HUES64 (cell line): Measurements from ENCODE around the gene KLHL11.

ENCODE experiments used
- H3K27ac ChIP-seq: 2 replicates; pipeline ENCODE4 v1.7.0; 2013; ENCODE audit warnings: low read depth, low read length, inconsistent platforms
- H3K27me3 ChIP-seq: 2 replicates; pipeline ENCODE4 v1.6.1; 2013; ENCODE audit warnings: mild to moderate bottlenecking, low read length; ENCODE audit not compliant: insufficient read depth
- H3K36me3 ChIP-seq: 2 replicates; pipeline ENCODE4 v1.6.1; 2013; ENCODE audit warnings: mild to moderate bottlenecking, low read length; ENCODE audit not compliant: insufficient read depth
- H3K4me1 ChIP-seq: 2 replicates; pipeline ENCODE4 v1.6.1; 2013; ENCODE audit warnings: mild to moderate bottlenecking, low read length, moderate library complexity; ENCODE audit not compliant: insufficient read depth
- H3K4me3 ChIP-seq: 2 replicates; pipeline ENCODE4 v1.5.1; 2013; ENCODE audit warnings: mild to moderate bottlenecking, low read length, moderate library complexity
- H3K9ac ChIP-seq: 2 replicates; pipeline ENCODE4 v1.6.1; 2013; ENCODE audit warnings: mild to moderate bottlenecking, low read depth, low read length
- H3K9me3 ChIP-seq: 2 replicates; pipeline ENCODE4 v1.6.1; 2013; ENCODE audit warnings: low read depth, low read length; ENCODE audit not compliant: insufficient read depth
- WGBS: fragments of 150-250, 120-280 bp; methylation state at CpG from one replicate; pipeline ENCODE4 v1.1.7; 2013; ENCODE audit warnings: missing lambda C conversion rate; 5-methylcytosine and 5-hydroxymethylcytosine counted together

KLHL11 gene

DNA sequence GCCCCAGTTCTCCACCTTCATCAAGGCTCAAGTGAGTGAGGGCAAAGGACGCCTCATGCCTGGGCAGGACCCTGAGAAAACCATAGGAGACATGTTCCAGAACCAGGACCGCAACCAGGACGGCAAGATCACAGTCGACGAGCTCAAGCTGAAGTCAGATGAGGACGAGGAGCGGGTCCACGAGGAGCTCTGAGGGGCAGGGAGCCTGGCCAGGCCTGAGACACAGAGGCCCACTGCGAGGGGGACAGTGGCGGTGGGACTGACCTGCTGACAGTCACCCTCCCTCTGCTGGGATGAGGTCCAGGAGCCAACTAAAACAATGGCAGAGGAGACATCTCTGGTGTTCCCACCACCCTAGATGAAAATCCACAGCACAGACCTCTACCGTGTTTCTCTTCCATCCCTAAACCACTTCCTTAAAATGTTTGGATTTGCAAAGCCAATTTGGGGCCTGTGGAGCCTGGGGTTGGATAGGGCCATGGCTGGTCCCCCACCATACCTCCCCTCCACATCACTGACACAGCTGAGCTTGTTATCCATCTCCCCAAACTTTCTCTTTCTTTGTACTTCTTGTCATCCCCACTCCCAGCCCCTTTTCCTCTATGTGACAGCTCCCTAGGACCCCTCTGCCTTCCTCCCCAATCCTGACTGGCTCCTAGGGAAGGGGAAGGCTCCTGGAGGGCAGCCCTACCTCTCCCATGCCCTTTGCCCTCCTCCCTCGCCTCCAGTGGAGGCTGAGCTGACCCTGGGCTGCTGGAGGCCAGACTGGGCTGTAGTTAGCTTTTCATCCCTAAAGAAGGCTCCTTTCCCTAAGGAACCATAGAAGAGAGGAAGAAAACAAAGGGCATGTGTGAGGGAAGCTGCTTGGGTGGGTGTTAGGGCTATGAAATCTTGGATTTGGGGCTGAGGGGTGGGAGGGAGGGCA lies 42.7 kb downstream of the KLHL11 start:
- Histone ChIP-seq H3K9me3 (no peaks in the 10 kb centered on the region), H3K27me3 (no peaks in the 10 kb centered on the region), H3K4me1 (peaks cover 13% of the 10 kb centered on the region; the same call in 1 of the 2 replicates), H3K9ac (no peak overlapping the region), H3K4me3 (no peak overlapping the region), H3K27ac (no peak overlapping the region), H3K36me3 (peaks cover 53% of the 10 kb centered on the region)
- WGBS = 92% methylated on average over 12 of the region's 12 CpGs

DNA sequence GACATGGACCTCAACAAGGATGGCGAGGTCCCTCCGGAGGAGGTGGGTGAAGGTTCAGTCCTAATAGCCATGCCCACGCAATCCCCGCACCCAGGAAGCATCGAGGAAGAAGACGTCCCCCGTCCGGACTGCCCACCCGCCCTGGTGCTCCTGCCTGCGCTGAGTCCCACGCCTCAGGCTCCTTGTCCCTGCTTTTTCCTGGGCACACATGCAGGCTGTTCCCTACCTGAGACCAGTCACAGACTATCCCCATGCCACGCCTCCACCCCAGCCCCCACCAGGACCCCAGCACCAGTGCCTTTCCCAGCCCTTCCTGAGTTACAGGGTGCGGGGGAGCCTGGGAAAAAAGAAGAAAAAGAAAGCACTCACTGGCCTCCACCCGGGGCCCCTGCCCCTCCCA lies 43.4 kb downstream of the KLHL11 start:
- Histone ChIP-seq H3K27ac (no peak overlapping the region), H3K4me3 (no peak overlapping the region), H3K27me3 (no peaks in the 10 kb centered on the region), H3K9me3 (no peaks in the 10 kb centered on the region), H3K4me1 (peaks cover 13% of the 10 kb centered on the region; the same call in 1 of the 2 replicates), H3K36me3 (peaks cover 50% of the 10 kb centered on the region), H3K9ac (no peak overlapping the region)
- 96% methylated on average over 14 of the region's 14 CpGs for WGBS

DNA sequence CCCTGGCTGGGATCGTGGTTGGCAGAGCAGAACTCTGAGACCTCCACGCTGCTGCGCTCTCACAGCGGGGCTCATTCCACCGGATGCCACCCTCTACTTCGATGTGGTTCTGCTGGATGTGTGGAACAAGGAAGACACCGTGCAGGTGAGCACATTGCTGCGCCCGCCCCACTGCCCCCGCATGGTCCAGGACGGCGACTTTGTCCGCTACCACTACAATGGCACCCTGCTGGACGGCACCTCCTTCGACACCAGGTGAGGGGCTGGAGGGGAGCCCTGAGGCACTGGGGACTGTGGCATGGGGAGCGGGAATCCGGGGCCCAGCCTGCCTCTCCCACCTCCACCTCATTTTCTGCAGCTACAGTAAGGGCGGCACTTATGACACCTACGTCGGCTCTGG lies 47.2 kb downstream of the KLHL11 start:
- WGBS = 96% methylated on average over 20 of the region's 20 CpGs
- Histone ChIP-seq H3K4me1 (peaks cover 25% of the 10 kb centered on the region), H3K9me3 (no peaks in the 10 kb centered on the region), H3K4me3 (no peak overlapping the region), H3K27me3 (no peaks in the 10 kb centered on the region), H3K27ac (no peak overlapping the region), H3K36me3 (peaks cover 33% of the 10 kb centered on the region), H3K9ac (no peak overlapping the region)

DNA sequence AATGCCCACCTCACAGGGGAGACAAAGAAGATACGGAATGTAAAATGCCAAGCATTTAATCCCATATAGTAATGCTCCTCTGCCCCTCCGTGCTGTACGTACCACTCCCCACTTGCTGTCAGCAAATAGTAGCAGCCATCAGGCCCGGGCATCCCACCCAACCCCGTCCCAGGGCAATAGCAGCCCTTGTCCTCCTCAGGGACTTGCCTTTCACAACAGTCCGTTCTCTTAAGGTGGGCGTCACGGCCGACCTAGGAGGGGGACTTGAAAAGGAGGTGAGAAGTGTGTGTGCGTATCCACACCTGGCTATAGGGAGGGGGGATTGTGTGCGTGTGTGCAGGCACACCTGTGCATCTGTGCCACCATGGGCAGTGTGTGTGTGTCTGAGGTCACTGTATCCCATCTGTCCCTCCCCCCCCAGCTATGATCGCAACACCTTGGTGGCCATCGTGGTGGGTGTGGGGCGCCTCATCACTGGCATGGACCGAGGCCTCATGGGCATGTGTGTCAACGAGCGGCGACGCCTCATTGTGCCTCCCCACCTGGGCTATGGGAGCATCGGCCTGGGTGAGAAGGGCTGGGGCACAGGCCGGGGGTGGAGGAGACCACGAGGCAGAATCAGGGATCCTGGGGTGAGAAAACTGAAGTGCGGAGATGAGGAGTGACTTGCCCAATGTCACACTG lies 48.4 kb downstream of the KLHL11 start:
- no peaks in the 10 kb centered on the region for H3K27me3 ChIP-seq
- no peak overlapping the region for H3K4me3 ChIP-seq
- WGBS = 96% methylated on average over 23 of the region's 23 CpGs
- H3K27ac ChIP-seq = no peak overlapping the region
- no peaks in the 10 kb centered on the region for H3K9me3 ChIP-seq
- H3K4me1 ChIP-seq = peaks cover 25% of the 10 kb centered on the region
- H3K9ac ChIP-seq = no peak overlapping the region
- H3K36me3 ChIP-seq = peaks cover 25% of the 10 kb centered on the region

DNA sequence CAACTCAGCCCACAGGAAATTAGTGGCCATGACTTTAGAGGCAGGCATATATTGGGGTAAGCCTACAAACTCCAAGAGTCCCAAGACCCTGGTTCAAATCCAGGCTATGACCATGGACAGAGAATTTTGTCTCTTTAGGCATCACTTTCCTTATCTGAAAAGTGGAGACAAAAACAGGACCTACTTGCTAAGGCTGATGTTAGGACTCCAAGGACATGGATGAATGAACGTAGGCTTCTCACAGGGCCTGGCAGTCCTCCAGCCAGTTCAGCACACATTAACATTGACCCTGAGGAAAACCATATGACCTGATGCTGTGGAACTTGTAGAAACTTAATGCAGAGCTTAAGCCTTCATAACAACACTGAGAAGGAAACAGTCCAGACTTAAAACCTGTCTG lies 51.0 kb downstream of the KLHL11 start:
- peaks cover 16% of the 10 kb centered on the region for H3K4me1 ChIP-seq
- H3K27me3 ChIP-seq = peaks cover 9% of the 10 kb centered on the region; the same call in 1 of the 2 replicates
- H3K4me3 ChIP-seq = peak overlapping the region; percentile 81
- peaks cover 17% of the 10 kb centered on the region; the same call in 1 of the 2 replicates for H3K36me3 ChIP-seq
- WGBS = 88% methylated on average over 1 of the region's 1 CpG
- H3K27ac ChIP-seq = 0 out of 2 replicates have a peak overlapping the region, but pooled peaks have one; percentile 22
- H3K9ac ChIP-seq = 0 out of 2 replicates have a peak overlapping the region, but pooled peaks have one; percentile 78
- no peaks in the 10 kb centered on the region for H3K9me3 ChIP-seq

DNA sequence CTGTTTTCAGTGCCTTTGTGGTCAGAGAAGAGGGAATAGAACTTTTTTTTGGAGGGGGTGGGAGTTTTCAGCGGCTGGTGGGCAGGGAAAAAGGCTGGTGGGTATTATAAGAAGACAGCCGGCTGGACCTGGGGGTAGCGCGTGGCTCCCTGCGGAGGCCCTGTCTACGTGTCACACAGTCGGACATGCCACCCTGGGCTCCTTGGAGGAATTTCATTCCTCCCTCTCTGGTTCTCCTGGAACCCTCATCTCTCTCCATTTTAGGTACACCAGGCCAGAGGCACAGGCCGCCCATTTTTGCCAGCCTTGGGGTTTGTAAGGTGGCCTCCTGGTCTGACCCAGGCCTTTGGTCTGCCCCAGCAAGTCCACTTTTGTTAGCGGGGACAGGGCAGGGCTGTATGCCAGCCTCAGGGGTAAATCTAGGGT lies 51.5 kb downstream of the KLHL11 start:
- Histone ChIP-seq H3K4me3 (peak overlapping the region; percentile 81), H3K36me3 (peaks cover 16% of the 10 kb centered on the region; the same call in 1 of the 2 replicates), H3K4me1 (peaks cover 11% of the 10 kb centered on the region), H3K9me3 (no peaks in the 10 kb centered on the region), H3K27ac (0 out of 2 replicates have a peak overlapping the region, but pooled peaks have one; percentile 22), H3K27me3 (peaks cover 9% of the 10 kb centered on the region; the same call in 1 of the 2 replicates), H3K9ac (peak overlapping the region; percentile 78)
- WGBS = 24% methylated on average over 9 of the region's 9 CpGs

DNA sequence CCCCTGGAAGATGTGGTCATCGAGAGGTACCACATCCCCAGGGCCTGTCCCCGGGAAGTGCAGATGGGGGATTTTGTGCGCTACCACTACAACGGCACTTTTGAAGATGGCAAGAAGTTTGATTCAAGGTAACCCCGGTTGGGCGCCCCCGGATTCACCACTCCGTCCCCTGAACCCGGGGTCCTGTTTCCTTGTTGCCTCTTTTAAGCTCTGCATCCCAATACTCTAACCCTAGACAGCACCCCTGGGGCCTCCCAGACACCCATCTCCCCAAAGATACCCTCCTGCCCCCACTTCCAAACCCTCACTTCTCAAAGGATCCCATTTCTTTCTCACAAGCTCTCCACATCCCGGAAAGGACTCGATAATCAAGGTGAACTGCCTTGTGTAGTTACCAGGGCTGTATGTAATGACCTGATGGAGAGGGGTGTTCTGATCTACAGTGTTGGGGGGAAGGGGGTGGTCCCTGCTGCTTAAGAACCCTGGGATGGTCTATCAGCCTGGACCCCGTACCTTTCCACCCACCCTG lies 52.0 kb downstream of the KLHL11 start:
- Histone ChIP-seq H3K4me1 (peaks cover 11% of the 10 kb centered on the region), H3K27ac (peak overlapping the region; percentile 73), H3K9ac (peak overlapping the region; percentile 78), H3K27me3 (peaks cover 9% of the 10 kb centered on the region; the same call in 1 of the 2 replicates), H3K36me3 (peaks cover 15% of the 10 kb centered on the region; the same call in 1 of the 2 replicates), H3K4me3 (peak overlapping the region; percentile 81), H3K9me3 (no peaks in the 10 kb centered on the region)
- WGBS = 0% methylated on average over 11 of the region's 12 CpGs

DNA sequence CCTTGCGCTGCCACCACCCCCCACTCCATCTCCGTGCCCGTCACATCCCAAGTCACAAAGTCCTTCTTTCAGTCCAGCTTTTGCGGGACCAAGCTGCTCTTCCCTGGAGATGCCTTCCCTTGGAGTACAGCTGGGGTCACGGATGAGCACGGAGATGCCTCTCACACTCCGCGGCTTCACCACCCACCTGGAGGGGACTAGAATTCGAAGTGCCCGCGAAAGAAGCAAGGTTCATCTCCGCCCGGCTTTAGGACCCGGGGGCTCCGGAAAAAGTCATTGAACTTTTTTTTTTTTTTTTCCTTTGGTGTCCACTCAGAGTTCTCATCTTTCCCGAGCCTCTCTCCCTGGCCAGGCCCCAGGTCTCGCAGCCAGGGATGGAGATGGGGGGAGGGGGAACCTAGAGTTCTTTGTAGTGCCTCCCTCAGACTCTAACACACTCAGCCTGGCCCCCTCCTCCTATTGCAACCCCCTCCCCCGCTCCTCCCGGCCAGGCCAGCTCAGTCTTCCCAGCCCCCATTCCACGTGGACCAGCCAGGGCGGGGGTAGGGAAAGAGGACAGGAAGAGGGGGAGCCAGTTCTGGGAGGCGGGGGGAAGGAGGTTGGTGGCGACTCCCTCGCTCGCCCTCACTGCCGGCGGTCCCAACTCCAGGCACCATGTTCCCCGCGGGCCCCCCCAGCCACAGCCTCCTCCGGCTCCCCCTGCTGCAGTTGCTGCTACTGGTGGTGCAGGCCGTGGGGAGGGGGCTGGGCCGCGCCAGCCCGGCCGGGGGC lies 52.7 kb downstream of the KLHL11 start, which contains the start of gene FKBP10:
Gene FKBP10 (plus strand): TSS at position 624 of the 771 bp plus-strand sequence. CDS start 31 bp downstream, at position 655.
- H3K27ac ChIP-seq = peak within 1 kb of the TSS; percentile 73
- H3K9me3 ChIP-seq = no peaks in the 10 kb centered on the region
- H3K4me3 ChIP-seq = peak within 1 kb of the TSS; percentile 81
- H3K27me3 ChIP-seq = peaks cover 9% of the 10 kb centered on the region; the same call in 1 of the 2 replicates
- under 1% methylated on average over 29 of the region's 35 CpGs for WGBS
- peaks cover 11% of the 10 kb centered on the region for H3K4me1 ChIP-seq
- H3K36me3 ChIP-seq = peaks cover 12% of the 10 kb centered on the region
- peak within 1 kb of the TSS; percentile 78 for H3K9ac ChIP-seq

DNA sequence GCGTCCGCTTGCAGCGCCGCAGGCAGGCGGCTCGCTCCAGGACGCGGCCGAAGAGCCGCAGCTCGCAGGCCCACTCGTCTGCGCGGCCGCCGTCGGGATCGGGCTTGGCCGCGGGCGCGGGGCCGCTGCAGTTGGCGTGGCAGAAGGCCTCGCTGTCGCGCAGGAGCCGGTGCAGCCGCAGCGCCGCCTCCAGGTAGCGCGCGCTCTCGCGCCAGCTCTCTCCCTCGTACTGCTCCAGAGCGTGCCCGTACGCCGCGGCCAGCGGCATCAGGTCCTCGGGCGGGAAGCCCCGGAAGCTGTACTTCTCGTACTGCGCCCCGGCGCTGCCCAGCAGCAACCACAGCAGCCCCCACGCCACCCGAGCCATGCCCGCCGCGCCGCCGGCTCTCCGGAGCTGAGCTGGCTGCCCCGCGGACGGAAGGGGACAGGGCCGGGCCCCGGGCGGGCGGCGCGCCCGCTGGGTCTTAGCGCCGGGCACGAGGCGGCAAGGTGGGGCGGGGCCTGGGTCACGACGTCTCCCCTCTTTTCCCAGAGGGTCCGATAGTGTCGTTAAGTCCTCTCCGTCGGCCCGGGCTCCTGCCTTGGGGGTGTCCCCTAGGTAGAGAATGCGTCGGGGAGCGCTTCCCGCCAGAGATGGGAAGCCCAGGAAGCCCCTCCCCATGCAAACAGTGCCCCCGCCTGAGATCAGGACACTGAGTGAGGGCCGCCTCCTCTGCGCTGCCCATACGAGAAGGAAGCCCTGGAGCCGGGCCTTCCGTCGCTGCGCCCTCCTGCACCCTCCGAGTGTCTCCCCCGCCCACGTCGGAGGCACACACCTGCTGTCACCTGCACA lies 53.5 kb downstream of the KLHL11 start, which contains the start of gene P3H4:
Gene P3H4 (minus strand): TSS at position 401 of the 832 bp plus-strand sequence. CDS start 34 bp downstream, at position 367.
- H3K4me1 ChIP-seq = peaks cover 11% of the 10 kb centered on the region
- H3K36me3 ChIP-seq = peaks cover 17% of the 10 kb centered on the region
- WGBS = under 1% methylated on average over 96 of the region's 96 CpGs
- H3K4me3 ChIP-seq = peak within 1 kb of the TSS; percentile 81
- peaks cover 9% of the 10 kb centered on the region; the same call in 1 of the 2 replicates for H3K27me3 ChIP-seq
- peak within 1 kb of the TSS; percentile 78 for H3K9ac ChIP-seq
- no peaks in the 10 kb centered on the region for H3K9me3 ChIP-seq
- peak within 1 kb of the TSS; percentile 73 for H3K27ac ChIP-seq
